LNCaP clone FGC (cell line): ENCODE measurements around the gene GFOD2.

Experiments
- DNase-seq: peaks from one replicate; pipeline ENCODE4 v3.0.0-alpha.2; 2011; ENCODE audit warnings: low read depth
- H3K4me3 ChIP-seq: 2 replicates; pipeline ENCODE4 v1.5.1; 2011; ENCODE audit warnings: mild to moderate bottlenecking, low read depth, low read length, control low read depth
- CTCF ChIP-seq: IDR thresholded peaks from 2 replicates; pipeline ENCODE4 v1.5.1; 2012; ENCODE audit warnings: mild to moderate bottlenecking; ENCODE audit not compliant: control insufficient read depth, insufficient read depth; ENCODE audit errors: extremely low read depth

GFOD2 gene

GRCh38 chr16:67733734-67734470 is 14.8 kb upstream of the GFOD2 start:
- no peak for DNase-seq
- no peak for TF ChIP-seq CTCF

GRCh38 chr16:67731753-67732095 is 12.6 kb upstream of the GFOD2 start:
- TF ChIP-seq CTCF = no peak
- H3K4me3 ChIP-seq = no peak overlapping the region
- no peak for DNase-seq

More at GRCh38 chr16:67733734-67734470, 14.8 kb upstream of the GFOD2 start:
- no peak overlapping the region for H3K4me3 ChIP-seq

GRCh38 chr16:67731071-67731752 is 12.1 kb upstream of the GFOD2 start:
- TF ChIP-seq CTCF = no peak
- DNase-seq = no peak
- no peak overlapping the region for H3K4me3 ChIP-seq

DNA sequence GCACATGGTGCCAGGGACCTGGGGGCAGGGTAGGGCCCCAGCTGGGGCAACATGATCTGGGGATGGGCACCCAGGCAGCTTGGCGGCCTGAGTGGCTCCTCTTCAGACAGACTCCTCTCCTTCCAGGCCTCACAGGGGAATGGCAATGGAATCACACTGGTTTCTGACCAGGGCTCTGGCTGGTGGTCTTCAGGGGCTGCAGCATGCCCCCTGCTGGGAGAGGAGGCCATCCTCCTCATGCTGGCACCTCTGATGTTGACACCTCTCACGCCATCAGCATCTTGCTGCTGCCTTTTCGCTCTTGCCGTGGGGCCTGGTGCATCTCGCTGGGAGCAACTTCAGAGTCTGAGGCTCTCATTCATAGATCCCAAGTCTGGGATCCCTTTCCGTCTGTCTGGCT is 11.2 kb upstream of the GFOD2 start:
- DNase-seq = no peak
- no peak overlapping the region for H3K4me3 ChIP-seq
- no peak for TF ChIP-seq CTCF

GRCh38 chr16:67729636-67730248 is 10.6 kb upstream of the GFOD2 start:
- no peak for TF ChIP-seq CTCF
- H3K4me3 ChIP-seq = no peak overlapping the region
- no peak for DNase-seq

DNA sequence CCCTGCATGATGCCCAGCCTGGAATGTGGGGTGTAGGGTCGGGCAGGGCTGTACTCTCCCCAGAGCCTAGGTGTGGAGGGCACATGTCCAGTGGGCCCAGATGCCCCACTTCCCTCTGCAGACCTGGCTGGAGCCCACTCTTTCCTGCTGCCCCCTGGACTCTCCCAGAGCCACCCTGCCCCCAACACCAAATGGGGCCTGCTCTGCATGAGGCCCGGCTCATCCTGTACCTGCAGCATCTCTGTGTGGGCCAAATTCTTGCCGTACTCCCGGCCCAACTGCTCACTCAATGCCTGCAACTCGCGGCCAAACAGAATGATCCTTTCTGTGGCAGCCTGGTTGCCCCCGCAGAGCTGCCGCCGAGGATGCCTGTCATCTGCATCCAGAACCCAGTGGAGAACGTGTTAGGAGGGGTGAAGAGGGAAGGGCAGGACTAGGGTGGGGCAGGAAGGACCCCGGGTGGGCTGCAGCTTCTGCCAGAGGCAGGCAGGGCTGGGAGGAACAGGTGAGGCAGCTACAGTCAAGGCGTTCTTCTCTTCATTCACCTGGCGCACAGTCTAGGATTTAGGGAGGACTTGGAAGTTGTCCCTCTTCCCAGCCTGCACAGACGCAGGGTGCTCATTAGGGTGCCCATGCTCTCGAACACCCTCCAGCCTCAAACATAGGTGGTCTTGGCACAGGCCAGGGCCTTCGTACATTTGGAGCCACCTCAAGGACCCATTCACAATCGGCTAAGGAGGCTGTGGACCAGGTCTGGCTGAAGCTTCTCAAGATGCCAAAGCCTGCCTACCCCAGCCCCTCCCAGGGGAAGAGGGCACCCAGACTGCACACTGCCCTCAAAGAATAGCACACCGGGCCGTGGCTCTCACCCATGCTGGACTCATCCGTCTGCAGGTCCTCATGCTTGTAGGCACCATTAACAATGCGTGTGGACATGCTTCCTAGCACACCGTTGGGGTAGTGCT is 8.7 kb upstream of the GFOD2 start:
- H3K4me3 ChIP-seq = no peak overlapping the region
- no peak for TF ChIP-seq CTCF
- DNase-seq = no peak
